ENCODE measurements around the gene STARD8.

The STARD8 gene

DNA sequence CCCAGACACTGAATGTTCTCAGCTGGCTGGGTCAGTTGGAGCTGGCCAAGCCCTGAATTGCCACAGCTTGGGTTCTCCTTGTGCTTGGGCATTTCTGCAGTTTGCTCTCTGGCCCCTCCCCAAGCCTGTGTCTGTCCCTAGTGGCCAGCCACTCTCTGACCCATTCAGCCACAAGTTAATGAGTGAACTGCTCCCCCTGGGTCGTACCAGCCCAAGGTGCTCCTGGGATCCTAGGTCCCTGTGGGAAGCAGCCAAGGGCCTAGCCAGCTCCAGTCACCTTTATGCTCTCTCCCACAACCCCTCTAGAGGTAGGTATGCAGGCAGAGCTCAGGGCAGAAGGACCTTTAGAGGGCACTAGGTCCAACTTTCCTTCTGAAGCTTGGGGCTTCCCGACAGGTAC lies 51.5 kb downstream of the STARD8 start:
- H3K4me3 ChIP-seq (ENCODE audit: low read depth, low read length), result no peak overlapping the region
- TF ChIP-seq, protein P1, sequence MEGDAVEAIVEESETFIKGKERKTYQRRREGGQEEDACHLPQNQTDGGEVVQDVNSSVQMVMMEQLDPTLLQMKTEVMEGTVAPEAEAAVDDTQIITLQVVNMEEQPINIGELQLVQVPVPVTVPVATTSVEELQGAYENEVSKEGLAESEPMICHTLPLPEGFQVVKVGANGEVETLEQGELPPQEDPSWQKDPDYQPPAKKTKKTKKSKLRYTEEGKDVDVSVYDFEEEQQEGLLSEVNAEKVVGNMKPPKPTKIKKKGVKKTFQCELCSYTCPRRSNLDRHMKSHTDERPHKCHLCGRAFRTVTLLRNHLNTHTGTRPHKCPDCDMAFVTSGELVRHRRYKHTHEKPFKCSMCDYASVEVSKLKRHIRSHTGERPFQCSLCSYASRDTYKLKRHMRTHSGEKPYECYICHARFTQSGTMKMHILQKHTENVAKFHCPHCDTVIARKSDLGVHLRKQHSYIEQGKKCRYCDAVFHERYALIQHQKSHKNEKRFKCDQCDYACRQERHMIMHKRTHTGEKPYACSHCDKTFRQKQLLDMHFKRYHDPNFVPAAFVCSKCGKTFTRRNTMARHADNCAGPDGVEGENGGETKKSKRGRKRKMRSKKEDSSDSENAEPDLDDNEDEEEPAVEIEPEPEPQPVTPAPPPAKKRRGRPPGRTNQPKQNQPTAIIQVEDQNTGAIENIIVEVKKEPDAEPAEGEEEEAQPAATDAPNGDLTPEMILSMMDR (IDR thresholded peaks at IDR 0.05; ENCODE audit: low read depth, low read length), result no peak

DNA sequence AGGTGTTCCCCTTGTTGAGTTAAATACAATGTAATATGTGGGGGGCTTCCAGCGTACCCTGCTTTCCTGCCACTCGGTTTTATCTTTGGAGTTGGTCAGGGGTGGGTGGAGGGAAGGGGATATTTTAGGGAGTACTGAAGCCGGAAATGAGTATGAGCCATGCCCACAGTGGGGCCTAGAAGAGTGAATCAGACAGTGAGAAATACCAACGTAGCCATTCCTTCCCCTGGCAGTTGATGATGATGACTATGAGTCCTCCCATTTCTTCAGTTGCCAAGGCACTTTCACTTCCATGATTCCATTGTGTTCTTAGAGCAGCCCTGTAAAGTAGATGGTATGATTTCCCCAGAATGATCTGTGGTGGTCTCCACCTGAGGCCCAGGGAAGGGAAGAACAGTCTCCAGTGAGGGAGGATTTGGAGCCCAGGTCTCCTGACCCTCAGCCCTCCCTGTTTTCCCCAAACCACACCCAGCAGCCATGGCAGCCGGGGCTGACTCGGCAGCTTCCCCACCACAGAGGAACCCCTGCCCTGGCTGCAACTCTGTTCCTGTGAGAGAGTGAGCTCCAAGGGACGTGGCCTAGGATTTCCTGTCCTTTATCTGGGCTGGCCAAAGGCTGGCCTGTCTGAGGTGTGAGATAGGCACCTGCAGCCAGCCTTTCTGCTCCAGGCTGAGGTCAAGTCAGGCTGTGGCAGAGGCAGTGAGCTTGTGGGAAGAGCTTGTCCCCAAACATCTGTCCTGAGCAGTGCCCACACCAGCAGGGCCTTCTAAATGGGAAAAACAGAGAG lies 52.7 kb downstream of the STARD8 start:
- TF ChIP-seq, protein P1 (IDR thresholded peaks at IDR 0.05; ENCODE audit: low read depth, low read length), result no peak
- no peak overlapping the region for H3K4me3 ChIP-seq (ENCODE audit: low read depth, low read length)

DNA sequence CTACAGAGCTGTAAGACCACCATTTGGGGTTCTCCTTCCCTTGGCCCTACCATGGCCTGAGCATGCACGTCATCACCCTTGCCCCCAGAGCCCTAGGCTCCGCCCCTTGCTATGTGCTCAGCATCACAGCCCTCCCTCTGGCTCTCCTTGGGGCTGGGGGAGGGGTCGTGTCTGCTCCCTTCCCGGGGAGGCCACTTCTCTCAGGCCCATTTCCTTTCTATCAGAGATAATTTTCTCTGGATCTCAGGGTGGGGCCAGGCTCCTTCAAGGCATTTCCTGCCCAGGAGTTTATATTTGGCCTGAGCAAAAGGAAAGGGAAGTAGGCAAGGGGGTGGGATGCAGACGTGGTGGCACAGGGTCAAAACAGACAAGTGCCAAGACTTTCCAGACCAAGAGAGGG lies 55.9 kb downstream of the STARD8 start:
- TF ChIP-seq, protein P1 (IDR thresholded peaks at IDR 0.05; ENCODE audit: low read depth, low read length), result no peak
- H3K4me3 ChIP-seq (ENCODE audit: low read depth, low read length), result no peak overlapping the region

DNA sequence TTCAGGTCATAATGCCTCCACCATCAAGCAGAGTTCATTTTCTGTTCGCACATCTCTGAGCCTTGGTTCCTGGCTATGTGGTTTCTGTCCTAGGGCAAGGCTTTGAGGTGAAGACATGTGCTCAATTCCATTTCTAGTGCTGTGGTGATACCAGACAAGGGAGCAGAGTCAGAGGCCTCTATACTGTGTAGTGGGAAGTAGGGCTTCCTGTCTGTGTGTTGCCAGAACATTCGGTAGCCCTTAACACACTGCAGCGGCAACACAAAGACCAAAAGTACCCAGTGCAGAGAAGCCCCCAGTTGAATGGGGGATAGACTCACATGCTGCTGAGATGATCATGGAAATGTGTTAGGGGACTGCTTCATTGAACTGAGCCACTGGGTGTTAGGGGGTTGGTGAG lies 56.4 kb downstream of the STARD8 start:
- H3K4me3 ChIP-seq (ENCODE audit: low read depth, low read length), result no peak overlapping the region
- TF ChIP-seq, protein P1 (IDR thresholded peaks at IDR 0.05; ENCODE audit: low read depth, low read length), result no peak

DNA sequence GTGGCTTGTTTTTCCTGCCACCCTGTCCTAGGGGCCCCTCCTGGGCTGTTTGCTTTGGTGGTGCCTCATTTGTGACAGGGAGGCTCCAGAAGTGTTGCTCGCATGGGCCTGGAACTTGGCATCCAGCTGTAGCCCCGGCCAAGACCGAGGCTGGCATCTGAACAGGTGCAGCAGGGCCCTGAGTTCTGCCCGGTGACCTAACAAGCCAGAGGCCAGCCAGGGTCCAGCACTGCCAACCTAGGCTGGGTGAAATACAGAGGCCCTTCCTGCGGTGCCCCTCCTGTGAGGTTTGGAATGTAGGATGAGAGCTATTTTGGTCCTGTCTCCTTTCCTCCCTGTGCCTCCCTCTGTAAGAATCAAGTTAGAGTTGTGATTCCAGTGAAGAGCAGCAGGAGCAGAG lies 58.5 kb downstream of the STARD8 start:
- TF ChIP-seq, protein P1 (IDR thresholded peaks at IDR 0.05; ENCODE audit: low read depth, low read length), result no peak
- no peak overlapping the region for H3K4me3 ChIP-seq (ENCODE audit: low read depth, low read length)

DNA sequence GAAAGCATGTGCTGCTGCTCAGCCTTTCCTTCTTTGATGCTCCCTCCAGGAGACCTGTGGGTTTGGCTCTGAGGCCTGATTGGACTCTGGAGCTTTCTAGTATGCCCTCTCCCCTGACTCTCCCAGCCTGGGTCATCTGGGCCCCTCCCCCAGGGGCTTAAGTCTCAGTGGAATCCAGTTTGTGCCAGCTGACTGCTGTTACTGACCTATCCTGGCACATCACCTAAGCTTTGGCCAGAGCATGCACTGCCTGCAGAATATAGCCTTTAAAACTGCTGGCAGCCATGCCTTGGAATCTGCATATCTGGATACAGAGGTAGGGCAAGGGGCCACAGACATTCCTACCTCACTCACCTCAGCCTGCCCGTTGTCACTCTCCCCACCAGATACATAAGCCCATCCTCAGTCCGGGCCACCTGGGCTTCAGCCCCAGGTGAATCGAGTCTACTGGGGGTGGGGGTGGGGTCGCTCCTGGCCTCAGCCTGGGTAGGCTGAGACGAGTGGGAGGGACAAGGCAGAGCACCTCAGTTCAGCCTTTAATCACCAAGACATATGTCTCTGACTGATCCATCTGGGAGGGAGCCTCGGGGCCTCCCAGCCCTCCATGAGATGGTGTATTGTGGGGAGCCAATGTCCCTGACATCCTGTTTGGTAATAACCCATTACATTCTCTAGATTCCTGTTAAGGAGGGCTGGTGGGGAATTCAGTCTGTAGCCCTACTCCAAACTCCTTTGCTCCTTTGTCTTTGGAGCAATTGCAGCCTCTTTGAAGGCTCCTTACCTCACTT lies 61.2 kb downstream of the STARD8 start:
- H3K4me3 ChIP-seq (ENCODE audit: low read depth, low read length), result no peak overlapping the region
- TF ChIP-seq, protein P1 (IDR thresholded peaks at IDR 0.05; ENCODE audit: low read depth, low read length), result no peak
